ENCODE results near the gene CISD3.

DNA sequence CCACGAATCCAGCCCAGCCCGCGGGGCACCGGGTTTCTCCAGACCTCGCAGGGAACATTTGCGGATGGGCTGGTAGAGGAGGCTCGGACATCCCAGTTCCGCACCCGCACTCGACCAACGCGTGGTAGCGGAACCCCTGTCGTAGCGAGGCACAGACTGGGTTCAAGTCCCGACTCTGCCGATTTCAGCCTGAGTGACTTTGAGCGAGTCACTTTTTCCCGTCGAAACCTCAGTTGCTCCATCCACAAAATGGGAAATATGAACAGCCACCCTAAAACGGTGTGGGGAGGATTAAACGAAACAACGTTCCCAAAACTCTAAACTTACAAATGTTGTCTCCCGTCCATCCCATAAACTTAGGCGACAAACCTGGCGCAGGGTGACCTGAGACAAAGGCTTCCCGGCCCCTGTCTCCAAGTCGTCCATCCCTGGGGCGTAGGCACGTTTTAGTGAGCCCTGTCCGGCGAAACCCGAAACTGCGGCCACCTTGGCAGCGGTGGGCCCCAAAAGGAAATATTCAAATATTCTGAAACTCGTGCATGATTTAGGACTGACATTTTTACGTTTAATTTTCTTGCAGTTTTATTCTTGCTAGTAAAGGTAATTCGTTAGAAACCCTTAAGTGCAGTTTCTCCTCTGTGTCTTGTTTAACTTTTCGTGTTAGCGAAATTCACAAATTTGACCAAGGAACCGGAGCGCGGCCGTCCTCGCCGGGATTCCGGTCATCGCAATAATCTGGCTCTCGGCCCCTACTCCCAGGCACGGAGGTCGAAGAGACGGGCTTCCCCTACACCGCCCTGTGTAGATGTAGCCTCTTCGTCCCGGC, 27.0 kb upstream of the CISD3 start:
- TF ChIP-seq, protein P1, sequence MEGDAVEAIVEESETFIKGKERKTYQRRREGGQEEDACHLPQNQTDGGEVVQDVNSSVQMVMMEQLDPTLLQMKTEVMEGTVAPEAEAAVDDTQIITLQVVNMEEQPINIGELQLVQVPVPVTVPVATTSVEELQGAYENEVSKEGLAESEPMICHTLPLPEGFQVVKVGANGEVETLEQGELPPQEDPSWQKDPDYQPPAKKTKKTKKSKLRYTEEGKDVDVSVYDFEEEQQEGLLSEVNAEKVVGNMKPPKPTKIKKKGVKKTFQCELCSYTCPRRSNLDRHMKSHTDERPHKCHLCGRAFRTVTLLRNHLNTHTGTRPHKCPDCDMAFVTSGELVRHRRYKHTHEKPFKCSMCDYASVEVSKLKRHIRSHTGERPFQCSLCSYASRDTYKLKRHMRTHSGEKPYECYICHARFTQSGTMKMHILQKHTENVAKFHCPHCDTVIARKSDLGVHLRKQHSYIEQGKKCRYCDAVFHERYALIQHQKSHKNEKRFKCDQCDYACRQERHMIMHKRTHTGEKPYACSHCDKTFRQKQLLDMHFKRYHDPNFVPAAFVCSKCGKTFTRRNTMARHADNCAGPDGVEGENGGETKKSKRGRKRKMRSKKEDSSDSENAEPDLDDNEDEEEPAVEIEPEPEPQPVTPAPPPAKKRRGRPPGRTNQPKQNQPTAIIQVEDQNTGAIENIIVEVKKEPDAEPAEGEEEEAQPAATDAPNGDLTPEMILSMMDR (IDR thresholded peaks at IDR 0.05): no peak
- no peak for TF ChIP-seq EP300 (IDR thresholded peaks at IDR 0.05)
- TF ChIP-seq POLR2A (IDR thresholded peaks at IDR 0.05): no peak
